Natural killer cell (primary cell): ENCODE results near the gene ZNF19. TPM values are rescaled to one million over a fixed set of nuclear protein-coding genes. Genes with fewer than 3 reads are reported as not detected.

Experiments
- ATAC-seq, 3 donors: fragments of 150-1000 bp in 2 of 3; fragments of 200-7000 bp in 1 of 3; cut with Tn5 transposase; 1 replicate in 1 of 3; 2 replicates in 2 of 3; pipeline ENCODE4 v1.10.0; 2021; ENCODE audit warnings: mild to moderate bottlenecking in 2 of 3, moderate library complexity in 2 of 3
- DNase-seq, 2 donors: peaks; one replicate each; pipeline versions ENCODE4 v3.0.0 to v3.0.0-alpha.2; 2013 to 2021; ENCODE audit warnings: mixed read lengths in 1 of 2
- H3K27ac ChIP-seq: one replicate; pipeline ENCODE4 v1.5.1; 2013; ENCODE audit warnings: mild to moderate bottlenecking, low read length
- H3K27me3 ChIP-seq: one replicate; pipeline ENCODE4 v1.6.1; 2013; ENCODE audit warnings: low read length; ENCODE audit not compliant: control insufficient read depth, insufficient read depth
- H3K36me3 ChIP-seq: one replicate; pipeline ENCODE4 v1.6.1; 2013; ENCODE audit warnings: low read length; ENCODE audit not compliant: control insufficient read depth, insufficient read depth
- H3K4me1 ChIP-seq: one replicate; pipeline ENCODE4 v1.6.1; 2013; ENCODE audit warnings: low read length; ENCODE audit not compliant: control insufficient read depth, insufficient read depth
- H3K4me3 ChIP-seq: one replicate; pipeline ENCODE4 v1.5.1; 2013; ENCODE audit warnings: low read length
- H3K9me3 ChIP-seq: one replicate; pipeline ENCODE4 v1.6.1; 2013; ENCODE audit warnings: low read length; ENCODE audit not compliant: control insufficient read depth, insufficient read depth
- H3K27ac Mint-ChIP-seq, 2 donors: one replicate each; pipeline ENCODE4 v1.8.0; 2022; ENCODE audit warnings: mild to moderate bottlenecking in 2 of 2, mixed read lengths in 2 of 2, moderate library complexity in 1 of 2
- H3K27me3 Mint-ChIP-seq, 2 donors: one replicate each; pipeline ENCODE4 v1.8.0; 2022; ENCODE audit warnings: low read depth in 2 of 2, mixed read lengths in 2 of 2
- H3K36me3 Mint-ChIP-seq: one replicate; pipeline ENCODE4 v1.8.0; 2022; ENCODE audit warnings: mixed read lengths
- H3K4me1 Mint-ChIP-seq, 2 donors: one replicate each; pipeline ENCODE4 v1.8.0; 2022; ENCODE audit warnings: mixed read lengths in 2 of 2
- H3K4me3 Mint-ChIP-seq: one replicate; pipeline ENCODE4 v1.8.0; 2022; ENCODE audit warnings: mild to moderate bottlenecking, moderate library complexity, mixed read lengths
- H3K9me3 Mint-ChIP-seq, 2 donors: one replicate each; pipeline ENCODE4 v1.8.0; 2022; ENCODE audit warnings: mixed read lengths in 2 of 2
- CTCF ChIP-seq: fragments of 200-600 bp; IDR thresholded peaks from one replicate; pipeline ENCODE4 v1.8.0; 2022; ENCODE audit warnings: antibody characterized with exemption
- WGBS: methylation state at CpG from one replicate; pipeline ENCODE4 v1.1.7; 2013; ENCODE audit warnings: missing lambda C conversion rate; ENCODE audit not compliant: insufficient coverage; 5-methylcytosine and 5-hydroxymethylcytosine counted together
- intact Hi-C: fragments of 100-400 bp; cut with micrococcal nuclease; formaldehyde crosslinking; loops from one replicate; pipeline ENCODE4 v1.14.2; 2022
- total RNA-seq, 4 donors: library from RNA; stranded (reverse); fragments of 120-200 nt in 1 of 4; gene quantifications; one replicate each; pipeline versions ENCODE4 v1.2.3 to v1.2.4, GENCODE V29; 2013 to 2022

Gene ZNF19
- total RNA-seq, 3 donors from 2014 or later (not counting 1 experiment from before 2014, with no cell fraction given), result 3.4 to 6.1 (median 3.6) TPM

- no peaks in the 10 kb centered on the region for H3K9me3 Mint-ChIP-seq
Observed at GRCh38 chr16:71479420-71479819, 9.7 kb downstream of the ZNF19 start.

GRCh38 chr16:71476457-71477124 is 12.5 kb downstream of the ZNF19 start:
- WGBS, result 85% methylated on average over 4 of the region's 4 CpGs
- ATAC-seq, result no peak
- no peak overlapping the region for H3K4me3 ChIP-seq
- H3K27ac ChIP-seq, result no peak overlapping the region
- H3K27me3 ChIP-seq, result no peaks in the 10 kb centered on the region
- no peak for TF ChIP-seq CTCF
- Mint-ChIP-seq H3K27ac (peak overlapping the region in 1 of 2 donors; percentile 19), H3K4me1 (no peaks in the 10 kb centered on the region), H3K4me3 (no peak overlapping the region), H3K36me3 (no peaks in the 10 kb centered on the region), H3K27me3 (no peaks in the 10 kb centered on the region), H3K9me3 (no peaks in the 10 kb centered on the region)
- H3K4me1 ChIP-seq, result no peaks in the 10 kb centered on the region
- intact Hi-C loops, result no loop called here
- no peaks in the 10 kb centered on the region for H3K9me3 ChIP-seq
- no peak for DNase-seq
- H3K36me3 ChIP-seq, result peaks cover 12% of the 10 kb centered on the region

More at GRCh38 chr16:71479420-71479819, 9.7 kb downstream of the ZNF19 start:
- intact Hi-C loops, result no loop called here
- H3K27me3 Mint-ChIP-seq, result no peaks in the 10 kb centered on the region
- H3K4me3 Mint-ChIP-seq, result no peak overlapping the region
- Histone ChIP-seq H3K27me3 (no peaks in the 10 kb centered on the region), H3K4me1 (peaks cover 4% of the 10 kb centered on the region), H3K4me3 (no peak overlapping the region), H3K36me3 (peaks cover 12% of the 10 kb centered on the region), H3K9me3 (no peaks in the 10 kb centered on the region), H3K27ac (no peak overlapping the region)
- peaks cover 7 to 11% of the 10 kb centered on the region in 2 donors for H3K4me1 Mint-ChIP-seq
- H3K36me3 Mint-ChIP-seq, result no peaks in the 10 kb centered on the region
- ATAC-seq (no peak), DNase-seq (no peak)
- no peak overlapping the region for H3K27ac Mint-ChIP-seq
- no peak for TF ChIP-seq CTCF
- 89% methylated on average over 3 of the region's 3 CpGs for WGBS

GRCh38 chr16:71474864-71475263 is 14.3 kb downstream of the ZNF19 start:
- intact Hi-C loops, result no loop called here
- Histone ChIP-seq H3K9me3 (no peaks in the 10 kb centered on the region), H3K27me3 (no peaks in the 10 kb centered on the region), H3K36me3 (peaks cover 12% of the 10 kb centered on the region), H3K27ac (no peak overlapping the region), H3K4me1 (no peaks in the 10 kb centered on the region), H3K4me3 (no peak overlapping the region)
- no peak overlapping the region for H3K27ac Mint-ChIP-seq
- H3K9me3 Mint-ChIP-seq, result no peaks in the 10 kb centered on the region
- no peak for TF ChIP-seq CTCF
- ATAC-seq (no peak), DNase-seq (no peak)
- whole genome bisulfite sequencing, result 89% methylated on average over 2 of the region's 3 CpGs
- no peak overlapping the region for H3K4me3 Mint-ChIP-seq
- no peaks in the 10 kb centered on the region for H3K4me1 Mint-ChIP-seq
- no peaks in the 10 kb centered on the region for H3K27me3 Mint-ChIP-seq
- no peaks in the 10 kb centered on the region for H3K36me3 Mint-ChIP-seq

- no peaks in the 10 kb centered on the region for H3K4me1 ChIP-seq
- Mint-ChIP-seq H3K27me3 (no peaks in the 10 kb centered on the region), H3K4me1 (no peaks in the 10 kb centered on the region), H3K27ac (no peak overlapping the region), H3K9me3 (no peaks in the 10 kb centered on the region), H3K4me3 (no peak overlapping the region), H3K36me3 (no peaks in the 10 kb centered on the region)
- WGBS, result 95% methylated on average over 5 of the region's 5 CpGs
- no peaks in the 10 kb centered on the region for H3K27me3 ChIP-seq
- no peak overlapping the region for H3K4me3 ChIP-seq
- no peak overlapping the region for H3K27ac ChIP-seq
- no peaks in the 10 kb centered on the region for H3K9me3 ChIP-seq
- TF ChIP-seq CTCF, result no peak
- no peak for DNase-seq
- intact Hi-C loops, result no loop called here
- ATAC-seq, result no peak
- peaks cover 12% of the 10 kb centered on the region for H3K36me3 ChIP-seq
Observed at GRCh38 chr16:71473891-71474290, 15.2 kb downstream of the ZNF19 start.
